Measurements from ENCODE around the gene PLGRKT.
"Not testable (repeated sequence)": the region's sequence is repeated elsewhere in the genome, so short reads cannot be mapped to it uniquely, and the experiment has no call there.

Gene PLGRKT

GRCh38 chr9:5375790-5376477 is 61.8 kb downstream of the PLGRKT start:
- DNase-seq (ENCODE audit: low spot score): peak; percentile 86

GRCh38 chr9:5375091-5375490 is 62.6 kb downstream of the PLGRKT start:
- peak; percentile 23 for DNase-seq (ENCODE audit: low spot score)

- DNase-seq (ENCODE audit: low spot score): no peak
Observed at GRCh38 chr9:5364294-5365024, 73.3 kb downstream of the PLGRKT start.

GRCh38 chr9:5361326-5362010 is 76.3 kb downstream of the PLGRKT start:
- DNase-seq (ENCODE audit: low spot score): no peak

- no peak for DNase-seq (ENCODE audit: low spot score)
Observed at GRCh38 chr9:5360341-5360740, 77.4 kb downstream of the PLGRKT start.

GRCh38 chr9:5357431-5358105 is 80.2 kb downstream of the PLGRKT start:
- DNase-seq (ENCODE audit: low spot score): no peak

- DNase-seq (ENCODE audit: low spot score): no peak
Observed at GRCh38 chr9:5355817-5356216, 81.9 kb downstream of the PLGRKT start.

- DNase-seq (ENCODE audit: low spot score): no peak
Observed at GRCh38 chr9:5355226-5355625, 82.5 kb downstream of the PLGRKT start.

GRCh38 chr9:5354184-5354583 is 83.5 kb downstream of the PLGRKT start:
- DNase-seq (ENCODE audit: low spot score): no peak

GRCh38 chr9:5352637-5353248 is 85.0 kb downstream of the PLGRKT start:
- DNase-seq (ENCODE audit: low spot score): no peak

GRCh38 chr9:5338992-5339981 is 98.4 kb downstream of the PLGRKT start, which contains the start of gene RLN1:
TSS of gene RLN1 (minus strand) at chr9:5339876. CDS start at chr9:5339746, 130 bp downstream.
- DNase-seq (ENCODE audit: low spot score): not testable (repeated sequence)

- no peak for DNase-seq (ENCODE audit: low spot score)
Observed at GRCh38 chr9:5336688-5337087, 101.0 kb downstream of the PLGRKT start.

GRCh38 chr9:5331276-5331675 is 106.4 kb downstream of the PLGRKT start:
- not testable (repeated sequence) for DNase-seq (ENCODE audit: low spot score)

GRCh38 chr9:5326893-5327548 is 110.7 kb downstream of the PLGRKT start:
- no peak for DNase-seq (ENCODE audit: low spot score)

- DNase-seq (ENCODE audit: low spot score): no peak
Observed at GRCh38 chr9:5326187-5326586, 111.5 kb downstream of the PLGRKT start.

GRCh38 chr9:5321601-5322000 is 116.1 kb downstream of the PLGRKT start:
- DNase-seq (ENCODE audit: low spot score): not testable (repeated sequence)

- DNase-seq (ENCODE audit: low spot score): no peak
Observed at GRCh38 chr9:5321058-5321457, 116.7 kb downstream of the PLGRKT start.

- not testable (repeated sequence) for DNase-seq (ENCODE audit: low spot score)
Observed at GRCh38 chr9:5316406-5316805, 121.3 kb downstream of the PLGRKT start.

GRCh38 chr9:5315187-5315923 is 122.4 kb downstream of the PLGRKT start:
- no peak for DNase-seq (ENCODE audit: low spot score)
